Measurements from ENCODE around the gene LMAN2. TPM values are rescaled to one million over a fixed set of nuclear protein-coding genes. Genes with fewer than 3 reads are reported as not detected.
A peak's percentile ranks its signal among the peaks of the same experiment; 100 is the strongest.

The LMAN2 gene
- polyA plus RNA-seq (2011; rRNA removed) (123 and 172 TPM in 2 replicates), polyA plus RNA-seq (2017; fragmentation: RNase III; extraction: RNeasy Plus Mini Kit Qiagen cat#74134 plus additional on column Dnase treatment) (207 to 222 TPM (median 210 TPM) in 3 replicates), polyA minus RNA-seq (2011; rRNA and poly(A)+ RNA removed) (230 and 259 TPM in 2 replicates)
- polyA plus RNA-seq (2012; cell fraction: cytosol; rRNA removed) = 328 and 334 TPM in 2 replicates
- polyA plus RNA-seq (2012; cell fraction: nucleus; rRNA removed) = 418 and 431 TPM in 2 replicates

GRCh38 chr5:177351392-177352329 lies at the start of gene LMAN2:
Gene LMAN2 (minus strand): TSS chr5:177351668. CDS start chr5:177351647, 21 bp downstream.
- peak; percentile 98 to 99 for ATAC-seq
- TF ChIP-seq HOXA7 (CRISPR knock-in tag; IDR thresholded peaks at IDR 0.05) (no peak), E2F6 (IDR thresholded peaks at IDR 0.05; ENCODE audit: borderline replicate concordance, low read depth) (peak; percentile 29; the same call in 1 of the 2 replicates), ELK1 (IDR thresholded peaks at IDR 0.05; ENCODE audit: low read depth, low read length) (no peak), MAFK (IDR thresholded peaks at IDR 0.05; ENCODE audit: partially characterized antibody) (no peak), KDM1A (IDR thresholded peaks at IDR 0.05; ENCODE audit: low read depth) (no peak), USF2 (IDR thresholded peaks at IDR 0.05) (no peak), EHMT2 (IDR thresholded peaks at IDR 0.05; ENCODE audit: low read depth) (no peak), REST (IDR thresholded peaks at IDR 0.05) (no peak; the same call in 1 of the 2 replicates), PHF8 (IDR thresholded peaks at IDR 0.05; ENCODE audit: borderline replicate concordance, low read depth) (peak; percentile 90), SREBF2 (IDR thresholded peaks at IDR 0.05) (no peak), FOXS1 (CRISPR knock-in tag; IDR thresholded peaks at IDR 0.05) (no peak), HOXB5 (CRISPR knock-in tag; IDR thresholded peaks at IDR 0.05) (no peak), HOXB13 (CRISPR knock-in tag; IDR thresholded peaks at IDR 0.05; ENCODE audit: low read depth) (no peak), FOSL2 (IDR thresholded peaks at IDR 0.05) (no peak), FOSL2 (CRISPR knock-in tag; IDR thresholded peaks at IDR 0.05) (no peak; the same call in 1 of the 2 replicates), NFE2L2 (conservative IDR thresholded peaks at IDR 0.05; ENCODE audit: low read length) (no peak), PBX3 (IDR thresholded peaks at IDR 0.05) (peak; percentile 97), CEBPB (IDR thresholded peaks at IDR 0.05) (no peak), ATOH8 (CRISPR knock-in tag; IDR thresholded peaks at IDR 0.05; ENCODE audit: low read depth) (no peak), HDAC2 (IDR thresholded peaks at IDR 0.05) (peak; percentile 96), HMGXB4 (CRISPR knock-in tag; IDR thresholded peaks at IDR 0.05; ENCODE audit: borderline replicate concordance) (0 out of 2 replicates have a peak, but pooled peaks have one; percentile 59), JUN (IDR thresholded peaks at IDR 0.05) (peak; percentile 77 to 95), CBX8 (IDR thresholded peaks at IDR 0.05) (no peak), MAZ (IDR thresholded peaks at IDR 0.05; ENCODE audit: borderline replicate concordance, low read depth, low read length) (0 out of 2 replicates have a peak, but pooled peaks have one; percentile 24), NPAS2 (CRISPR knock-in tag; IDR thresholded peaks at IDR 0.05; ENCODE audit: borderline replicate concordance) (no peak), CBX2 (IDR thresholded peaks at IDR 0.05; ENCODE audit: borderline replicate concordance, low read depth) (no peak), MAX (IDR thresholded peaks at IDR 0.05) (peak; percentile 64)

More at GRCh38 chr5:177351392-177352329, at the start of gene LMAN2:
- 12% methylated on average over 52 of the region's 55 CpGs for WGBS (ENCODE audit: missing lambda C conversion rate)
- POLR2A ChIA-PET = interaction anchor here (0.5 to 1.5 kb wide), 10 partner anchors 10 to 187 kb away, joined by 3 to 12 read pairs (median 4); no protein-coding TSS in a partner anchor
- Histone ChIP-seq H3K4me1 (peaks cover 31% of the 10 kb centered on the region), H3K27ac (peak within 1 kb of the TSS; percentile 90 to 94), H3K4me2 (peak within 1 kb of the TSS; percentile 98), H3K4me3 (peak within 1 kb of the TSS; percentile 78), H3K9me3 (peaks cover 4% of the 10 kb centered on the region; the same call in 1 of the 3 replicates)
- peak; percentile 94 to 97 for DNase-seq (ENCODE audit: low read depth in 1 of 2, low spot score in 1 of 2)
- FAIRE-seq = no peak
- CTCF ChIA-PET = interaction anchor here (0.7 to 4.3 kb wide), 21 partner anchors 9 to 691 kb away, joined by 3 to 28 read pairs (median 4); partner anchors contain the start of gene MXD3
